IPS-NIHi11 (cell line): Measurements from ENCODE around the gene PAM16.

Source experiments
- DNase-seq: peaks from one replicate; pipeline ENCODE4 v3.0.0; 2012; ENCODE audit warnings: mixed read lengths, low spot score

The PAM16 gene

DNA sequence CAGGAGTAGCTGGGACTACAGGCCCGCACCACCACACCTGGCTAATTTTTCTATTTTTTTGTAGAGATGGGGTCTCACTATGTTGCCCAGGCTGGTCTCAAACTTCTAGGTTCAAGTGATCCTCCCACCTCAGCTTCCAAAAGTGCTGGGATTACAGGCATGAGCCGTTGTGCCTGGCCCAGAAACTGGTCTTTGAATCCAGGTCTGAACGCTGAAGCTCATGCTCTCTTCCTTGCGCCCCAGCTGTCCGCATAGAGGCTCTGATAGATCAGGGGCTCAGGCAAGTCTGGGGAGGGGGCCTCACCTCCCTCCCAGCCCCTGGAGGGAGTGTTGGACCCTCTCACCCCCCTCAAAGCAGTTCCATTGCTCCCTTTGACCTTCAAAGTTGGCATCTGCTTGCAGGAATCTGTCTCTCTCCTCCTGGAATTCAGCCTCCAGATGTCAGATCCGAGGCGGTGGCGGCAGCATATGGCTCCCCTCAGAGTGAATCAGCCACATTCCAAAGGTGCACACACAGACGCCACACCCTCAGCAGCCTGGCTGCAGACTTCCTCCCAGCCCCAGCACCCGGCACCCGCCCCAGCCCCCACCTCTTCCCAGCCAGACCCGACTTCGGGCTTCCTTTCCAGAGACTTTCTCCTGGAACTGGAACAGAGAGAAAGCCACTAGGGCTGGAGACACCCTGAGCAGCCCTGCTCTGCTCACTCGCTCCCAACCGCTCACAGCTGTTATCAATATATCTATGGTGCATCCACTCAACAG lies 52.2 kb downstream of the PAM16 start:
- DNase-seq, result peak; percentile 77

- no peak for DNase-seq
These were observed 53.6 kb downstream of the PAM16 start for GRCh38 chr16:4297480-4297879.

- no peak for DNase-seq
These were observed 55.5 kb downstream of the PAM16 start for GRCh38 chr16:4295581-4295980.

DNA sequence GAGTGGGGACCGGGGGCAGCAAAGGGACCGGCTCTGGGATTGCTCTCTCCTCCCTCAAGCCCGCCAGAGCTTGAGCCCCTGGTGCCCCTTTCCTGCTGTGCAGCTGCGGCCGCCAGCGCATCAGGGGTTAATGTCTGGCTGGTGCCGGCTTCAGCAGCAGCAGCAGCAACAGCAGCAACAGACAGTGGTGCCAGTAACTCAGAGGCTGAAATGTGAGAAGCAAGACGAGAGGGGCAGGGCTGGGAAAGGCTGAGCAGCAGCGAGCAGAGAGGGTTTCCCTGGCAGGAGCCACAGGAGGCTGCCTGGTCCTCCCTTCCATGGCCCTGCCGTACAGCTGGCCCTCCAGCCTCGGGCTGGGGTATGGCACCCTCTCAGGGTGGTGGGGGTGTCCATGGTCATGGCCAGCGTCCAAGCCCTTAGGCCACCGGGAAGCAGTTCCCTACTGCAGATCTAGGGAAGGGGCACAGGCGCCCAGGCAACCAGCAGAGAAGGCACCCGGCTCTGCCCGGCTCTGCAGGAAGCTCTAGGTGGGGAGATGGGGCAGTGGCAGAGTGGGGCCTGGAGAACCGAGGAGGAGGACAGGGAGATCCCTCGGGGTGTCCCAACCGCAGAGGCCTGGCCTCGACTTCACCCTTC lies 57.2 kb downstream of the PAM16 start:
- DNase-seq, result peak; percentile 81

DNA sequence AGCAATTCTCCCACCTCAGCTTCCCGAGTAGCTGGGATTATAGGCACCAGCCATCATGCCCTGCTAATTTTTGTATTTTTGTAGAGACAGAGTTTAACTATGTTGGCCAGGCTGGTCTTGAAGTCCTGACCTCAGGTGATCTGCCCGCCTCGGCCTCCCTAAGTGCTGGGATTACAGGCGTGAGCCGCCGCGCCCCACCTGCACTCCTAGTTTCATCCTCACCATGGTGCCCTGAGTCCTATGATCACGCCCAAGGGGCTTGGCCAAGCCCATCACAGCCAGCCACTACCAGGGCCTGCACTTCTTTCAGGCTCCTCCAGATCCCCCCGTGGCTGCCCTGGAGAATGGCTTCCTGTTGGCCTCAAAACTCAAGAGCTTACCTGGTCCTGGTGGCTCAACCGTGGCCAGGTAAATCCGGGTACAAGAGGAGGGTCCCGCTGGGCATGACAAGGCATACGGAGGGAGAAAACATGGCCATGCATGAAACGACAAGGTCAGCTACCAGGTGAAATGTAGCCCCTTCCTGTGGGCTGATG lies 57.9 kb downstream of the PAM16 start:
- DNase-seq, result no peak

DNA sequence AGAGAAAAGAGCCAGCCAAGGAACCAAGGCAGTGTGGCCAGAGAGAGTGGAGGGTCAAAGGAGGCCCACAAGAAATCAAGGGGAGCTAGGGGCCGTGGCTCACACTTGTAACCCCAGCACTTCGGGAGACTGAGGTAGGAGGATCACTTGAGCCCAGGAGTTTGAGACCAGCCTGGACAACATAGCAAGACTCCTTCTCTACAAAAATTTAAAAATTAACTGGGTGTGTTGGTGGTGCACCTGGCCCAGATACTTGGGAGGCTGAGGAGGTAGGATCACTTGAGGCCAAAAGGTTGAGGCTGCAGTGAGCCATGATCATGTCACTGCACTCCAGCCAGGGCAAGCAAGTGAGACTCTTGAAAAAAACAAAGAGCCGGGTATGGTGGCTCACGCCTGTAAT lies 59.4 kb downstream of the PAM16 start:
- DNase-seq, result no peak
